Activated CD4-positive, CD25-positive, alpha-beta regulatory T cell treated with anti-CD3 and anti-CD28 coated beads, Interleukin-2, amount 50 U/mL, for 24 hours (primary cell): ENCODE results near the gene KLHL26.

ENCODE experiments used
- ATAC-seq, 2 donors: fragments of 150-1000 bp; cut with Tn5 transposase; one replicate each; pipeline ENCODE4 v1.10.0; 2021; ENCODE audit warnings: mild to moderate bottlenecking in 1 of 2, moderate library complexity in 1 of 2

KLHL26 gene

GRCh38 chr19:18698321-18699167 is 61.7 kb downstream of the KLHL26 start:
- ATAC-seq: no peak

GRCh38 chr19:18699403-18700054 is 62.7 kb downstream of the KLHL26 start:
- ATAC-seq: no peak

DNA sequence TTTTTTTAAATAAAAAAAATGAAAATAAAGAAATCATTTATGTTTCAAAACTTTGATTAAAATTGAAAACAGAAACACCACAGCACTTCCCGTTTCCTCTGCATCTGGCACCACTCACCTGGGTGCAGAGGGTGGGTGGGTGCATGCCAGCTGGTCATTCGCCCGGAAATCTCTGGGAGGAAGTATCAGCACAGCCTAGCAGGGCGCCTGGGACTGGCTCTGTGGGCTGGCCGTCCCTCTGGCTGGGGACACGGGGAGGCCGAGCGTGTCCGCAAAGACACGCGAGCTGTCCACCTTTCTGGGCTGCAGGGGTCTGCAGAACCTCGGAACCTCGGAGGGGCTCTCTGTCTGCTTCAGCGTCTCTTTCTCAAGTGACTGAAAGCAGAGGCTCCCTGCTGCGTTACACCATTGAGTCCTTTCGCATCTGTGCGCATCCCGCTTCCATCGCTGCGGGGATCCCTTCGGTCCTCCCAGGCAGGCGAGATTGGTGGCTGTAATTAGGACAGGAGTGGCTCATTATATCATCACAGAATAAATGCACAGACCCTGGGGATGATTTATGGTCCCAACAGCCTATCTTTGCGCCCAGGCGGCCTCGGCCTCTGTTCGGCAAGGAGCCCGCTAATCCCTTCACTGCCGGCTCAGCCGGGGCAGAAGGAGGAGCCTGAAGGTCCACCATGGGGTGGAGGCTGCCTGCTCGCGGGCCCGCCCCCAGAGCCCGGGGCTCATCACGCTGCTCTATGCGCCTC is 63.8 kb downstream of the KLHL26 start:
- peak; percentile 93 to 94 for ATAC-seq

GRCh38 chr19:18701250-18701608 is 64.4 kb downstream of the KLHL26 start:
- peak; percentile 14 to 30 for ATAC-seq

DNA sequence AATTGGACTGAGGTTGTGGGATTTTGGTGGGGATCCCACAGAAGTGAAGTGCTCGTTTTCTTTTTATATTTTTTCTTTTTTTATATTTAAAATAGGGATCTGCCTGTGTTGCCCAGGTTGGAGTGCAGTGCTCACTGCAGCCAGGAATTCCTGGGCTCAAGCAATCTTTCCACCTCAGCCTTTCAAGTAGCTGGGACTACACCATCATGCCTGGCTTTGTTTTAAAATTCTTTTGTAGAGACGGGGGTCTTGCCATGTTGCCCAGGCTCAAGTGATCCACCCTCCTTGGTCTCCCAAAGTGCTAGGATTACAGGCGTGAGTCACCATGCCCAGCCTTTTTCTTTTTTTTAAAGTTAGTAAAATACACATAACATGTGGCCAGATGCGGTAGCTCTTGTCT is 67.2 kb downstream of the KLHL26 start:
- no peak for ATAC-seq

DNA sequence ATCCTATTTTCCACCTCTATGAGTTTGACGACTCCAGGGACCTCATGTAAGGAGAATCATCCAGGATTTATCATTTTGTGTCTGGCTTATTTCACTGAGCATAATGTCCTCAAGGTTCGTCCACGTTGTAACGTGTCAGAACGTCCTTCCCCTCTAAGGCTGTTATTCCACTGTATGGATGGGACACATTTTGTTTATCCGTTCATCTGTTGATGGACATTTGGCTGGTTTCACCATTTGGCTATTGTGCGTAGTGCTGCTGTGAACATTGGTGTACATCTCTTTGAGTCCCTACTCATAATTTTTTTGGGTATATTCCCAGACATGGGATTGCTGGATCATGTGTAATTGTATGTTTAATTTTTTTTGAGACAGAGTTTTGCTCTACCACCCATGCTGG is 68.1 kb downstream of the KLHL26 start:
- ATAC-seq: no peak

DNA sequence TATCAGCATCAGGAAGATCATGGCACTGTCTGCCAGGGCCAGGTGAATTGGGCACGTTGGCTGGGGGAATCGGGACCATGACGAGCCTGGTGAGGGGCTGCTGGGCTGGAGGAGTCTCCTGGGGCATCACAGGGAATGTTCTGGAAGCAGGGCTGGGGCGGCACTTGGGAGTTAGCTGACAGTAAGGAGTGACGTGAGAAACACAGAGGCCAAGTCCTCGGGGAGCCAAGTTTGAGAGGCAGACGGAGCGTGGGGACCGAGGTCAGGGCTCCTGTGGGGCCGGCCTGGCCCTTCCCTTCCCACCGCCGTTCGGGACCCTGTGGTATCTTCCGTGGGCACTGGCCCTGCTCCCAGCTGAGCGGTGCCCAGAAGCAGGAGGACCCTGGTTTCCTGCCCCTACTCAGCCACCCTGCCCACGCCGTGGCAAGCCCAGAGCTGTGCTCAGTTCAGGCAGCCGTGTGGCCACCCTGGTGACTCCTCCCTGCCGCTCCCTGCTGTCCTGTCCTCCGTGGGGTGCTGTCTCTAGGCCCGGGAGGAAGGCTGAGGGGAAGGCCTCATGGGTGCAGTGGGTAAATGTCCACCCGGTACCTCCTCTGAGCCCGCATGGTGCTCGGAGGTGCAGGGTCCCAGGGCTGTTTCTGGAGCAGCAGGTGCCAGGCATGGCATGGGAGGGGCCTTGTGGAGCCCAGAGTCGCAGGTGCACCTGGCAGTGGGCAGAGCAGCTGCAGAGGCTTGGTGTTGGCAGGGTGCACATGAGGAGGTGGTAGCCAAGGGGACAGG is 71.8 kb downstream of the KLHL26 start:
- ATAC-seq: no peak

DNA sequence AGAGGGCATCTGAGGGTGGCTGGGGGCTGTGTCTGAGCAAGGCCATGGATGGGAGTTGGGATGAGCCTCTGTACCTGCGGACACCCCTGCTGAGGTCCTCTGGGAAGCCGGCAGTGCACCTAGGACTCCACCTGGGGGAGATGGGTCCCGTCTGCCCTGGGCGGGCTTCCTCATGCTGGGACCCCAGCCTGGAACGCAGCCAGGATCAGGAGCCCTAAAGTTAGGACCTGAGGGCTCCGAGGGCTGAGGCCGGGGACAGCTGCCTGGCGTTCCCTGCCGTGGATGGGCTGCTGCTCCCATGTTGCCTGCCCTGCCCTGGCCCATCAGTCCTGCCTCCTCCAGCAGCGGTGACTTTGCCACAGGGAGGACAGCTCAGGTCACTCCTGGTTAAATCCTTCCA is 72.7 kb downstream of the KLHL26 start:
- ATAC-seq: no peak

DNA sequence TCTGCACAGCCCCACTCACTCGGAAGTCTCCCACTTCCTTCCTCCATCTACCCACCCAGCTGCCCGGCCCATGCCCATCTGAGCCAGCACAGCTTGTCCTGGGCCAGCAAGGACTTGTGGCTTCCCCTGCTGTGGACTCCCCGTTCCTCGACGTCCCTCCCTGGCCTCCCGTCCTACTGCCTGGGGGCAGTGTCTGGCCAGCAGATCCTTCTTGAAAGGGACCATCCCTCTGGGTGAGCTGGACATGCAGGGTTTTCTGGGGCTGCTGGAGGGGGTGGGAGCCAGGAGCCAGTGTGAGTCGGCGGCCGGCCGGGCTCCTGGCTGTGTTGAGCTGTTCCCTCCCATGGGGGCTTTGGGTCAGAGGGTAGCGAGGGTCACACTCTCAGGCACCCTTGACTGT is 73.4 kb downstream of the KLHL26 start:
- ATAC-seq: no peak

GRCh38 chr19:18710996-18711751 is 74.3 kb downstream of the KLHL26 start:
- ATAC-seq: no peak

DNA sequence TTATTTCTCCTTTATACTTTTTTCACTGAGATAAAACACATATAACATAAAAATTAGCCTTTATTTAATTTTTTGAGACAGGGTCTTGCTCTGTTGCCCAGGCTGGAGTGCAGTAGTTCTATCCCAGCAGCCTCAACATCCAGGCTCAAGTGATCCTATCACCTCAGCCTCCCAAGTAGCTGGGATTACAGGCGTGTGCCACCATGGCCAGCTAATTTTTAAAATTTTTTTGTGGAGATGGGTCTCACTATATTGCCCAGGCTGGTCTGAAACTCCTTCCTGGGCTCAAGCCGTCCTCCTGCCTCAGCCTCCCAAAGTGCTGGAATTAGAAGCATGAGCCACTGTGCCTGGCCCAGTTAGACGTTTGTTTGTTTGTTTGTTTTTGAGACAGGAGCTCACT is 75.1 kb downstream of the KLHL26 start:
- ATAC-seq: no peak

DNA sequence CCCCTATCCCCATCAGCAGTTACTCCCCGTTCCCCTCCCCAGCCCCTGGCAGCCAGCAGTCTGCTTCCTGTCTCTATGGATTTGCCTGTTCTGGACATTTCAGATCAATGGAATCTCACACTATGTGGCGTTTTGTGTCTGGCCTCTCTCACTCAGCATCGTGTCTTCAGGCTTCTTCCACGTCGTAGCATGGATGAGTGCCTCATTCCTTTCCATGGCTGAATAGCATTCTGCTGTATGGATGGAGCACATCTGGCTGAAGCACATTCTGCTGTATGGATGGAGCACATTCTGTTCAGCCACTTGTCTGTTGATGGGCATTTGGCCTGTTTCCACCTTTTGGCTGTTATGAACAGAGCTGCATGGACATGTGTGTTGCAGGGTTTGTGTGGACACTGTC is 76.2 kb downstream of the KLHL26 start:
- no peak for ATAC-seq

DNA sequence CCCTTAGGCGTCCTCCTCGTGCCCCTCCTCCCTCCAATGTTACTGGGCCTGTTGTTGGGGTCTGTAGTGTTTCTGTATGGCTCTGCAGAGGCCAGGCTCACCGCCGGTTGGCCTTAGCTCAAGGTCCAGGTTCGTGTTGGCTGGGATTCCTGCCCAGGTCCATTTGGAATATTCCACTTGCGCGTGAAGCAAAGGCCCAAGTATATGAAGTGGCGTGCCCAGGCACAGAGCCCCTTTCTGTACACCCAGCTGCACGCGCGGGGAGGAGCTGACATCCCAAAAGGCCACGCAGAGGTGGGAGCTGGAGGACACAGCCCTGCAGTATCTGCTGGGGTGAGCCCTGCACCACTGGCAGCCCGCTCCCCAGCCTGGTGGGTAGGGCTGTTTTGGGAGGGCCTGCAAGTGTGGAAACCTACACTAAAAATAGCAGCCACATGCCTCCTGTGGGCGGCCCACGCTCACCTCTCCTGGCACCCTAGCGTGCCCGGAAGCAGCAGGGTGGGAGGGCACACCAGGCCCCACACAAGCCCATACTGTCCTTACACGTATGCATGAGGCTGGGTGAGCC is 76.8 kb downstream of the KLHL26 start:
- ATAC-seq: no peak

GRCh38 chr19:18715416-18715815 is 78.6 kb downstream of the KLHL26 start:
- no peak for ATAC-seq

- ATAC-seq: no peak
Measured at GRCh38 chr19:18716857-18717256, 80.0 kb downstream of the KLHL26 start.

GRCh38 chr19:18717601-18718000 is 80.8 kb downstream of the KLHL26 start:
- no peak for ATAC-seq

GRCh38 chr19:18718015-18718526 is 81.2 kb downstream of the KLHL26 start:
- ATAC-seq: no peak

DNA sequence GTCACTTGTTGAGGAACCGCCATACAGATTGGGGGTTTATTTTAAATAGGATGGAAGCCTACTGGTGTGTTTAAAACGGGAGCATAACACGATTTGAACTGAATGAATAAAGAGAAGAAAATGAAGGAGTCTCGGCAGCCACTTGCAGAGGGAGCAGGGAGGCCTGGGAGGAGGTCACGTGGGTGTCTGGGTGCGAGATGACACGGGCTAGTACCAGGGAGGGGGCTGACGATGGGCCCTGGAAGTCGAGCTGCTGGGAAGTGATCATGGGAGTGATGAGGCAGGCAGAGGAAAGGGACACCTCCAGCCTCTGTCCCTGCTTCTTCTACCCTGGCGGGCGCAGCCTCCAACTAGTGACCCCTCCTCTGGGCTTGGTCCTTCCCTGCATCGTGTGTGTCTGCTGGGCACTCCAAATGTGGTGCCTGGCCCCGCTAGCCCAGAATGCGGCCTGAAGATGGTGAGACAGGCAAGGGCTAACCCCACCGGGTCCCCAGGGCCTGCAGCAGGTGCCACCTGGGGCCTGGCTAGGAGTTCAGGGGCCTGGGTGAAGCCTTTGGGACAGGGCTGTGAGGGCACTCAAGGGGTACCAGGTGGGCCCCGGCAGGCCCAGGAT is 82.1 kb downstream of the KLHL26 start:
- ATAC-seq: no peak

GRCh38 chr19:18719541-18719940 is 82.7 kb downstream of the KLHL26 start:
- ATAC-seq: no peak
